Osteocyte (in vitro differentiated cells): ENCODE data around the gene CD36. TPM values are rescaled to one million over a fixed set of nuclear protein-coding genes. Genes with fewer than 3 reads are reported as not detected.

Experiments used
- DNase-seq: peaks from one replicate; pipeline ENCODE4 v3.0.0; 2021; ENCODE audit warnings: mixed read lengths; ENCODE audit not compliant: unreplicated experiment; ENCODE audit errors: extremely low spot score
- H3K27ac Mint-ChIP-seq: one replicate; pipeline ENCODE4 v1.8.0; 2021; ENCODE audit warnings: mild to moderate bottlenecking, mixed read lengths; ENCODE audit not compliant: unreplicated experiment
- H3K27me3 Mint-ChIP-seq: one replicate; pipeline ENCODE4 v1.8.0; 2021; ENCODE audit warnings: mixed read lengths; ENCODE audit not compliant: unreplicated experiment
- H3K36me3 Mint-ChIP-seq: one replicate; pipeline ENCODE4 v1.8.0; 2021; ENCODE audit warnings: mixed read lengths; ENCODE audit not compliant: unreplicated experiment
- H3K4me1 Mint-ChIP-seq: one replicate; pipeline ENCODE4 v1.8.0; 2021; ENCODE audit warnings: mixed read lengths; ENCODE audit not compliant: unreplicated experiment
- H3K4me3 Mint-ChIP-seq: one replicate; pipeline ENCODE4 v1.8.0; 2021; ENCODE audit warnings: mild to moderate bottlenecking, moderate library complexity, mixed read lengths; ENCODE audit not compliant: unreplicated experiment
- H3K9me3 Mint-ChIP-seq: one replicate; pipeline ENCODE4 v1.8.0; 2021; ENCODE audit warnings: mixed read lengths; ENCODE audit not compliant: unreplicated experiment
- CTCF ChIP-seq: fragments of 200-600 bp; sonication (generic); IDR thresholded peaks from 2 replicates; pipeline ENCODE4 v1.5.0; 2021; ENCODE audit warnings: antibody characterized with exemption, mild to moderate bottlenecking, moderate library complexity
- total RNA-seq: library from RNA; stranded (reverse); gene quantifications from 2 replicates; pipeline ENCODE4 v1.2.1, GENCODE V29; 2021

CD36 gene
- total RNA-seq, 1 donor from 2014 or later, result 0.08 TPM

GRCh38 chr7:80635998-80636397 lies 2.4 kb upstream of the CD36 start:
- DNase-seq, result no peak
- Mint-ChIP-seq H3K4me1 (peaks cover 33% of the 10 kb centered on the region), H3K4me3 (no peak overlapping the region), H3K9me3 (no peaks in the 10 kb centered on the region), H3K27me3 (no peaks in the 10 kb centered on the region), H3K36me3 (no peaks in the 10 kb centered on the region), H3K27ac (no peak overlapping the region)
- TF ChIP-seq CTCF, result no peak

DNA sequence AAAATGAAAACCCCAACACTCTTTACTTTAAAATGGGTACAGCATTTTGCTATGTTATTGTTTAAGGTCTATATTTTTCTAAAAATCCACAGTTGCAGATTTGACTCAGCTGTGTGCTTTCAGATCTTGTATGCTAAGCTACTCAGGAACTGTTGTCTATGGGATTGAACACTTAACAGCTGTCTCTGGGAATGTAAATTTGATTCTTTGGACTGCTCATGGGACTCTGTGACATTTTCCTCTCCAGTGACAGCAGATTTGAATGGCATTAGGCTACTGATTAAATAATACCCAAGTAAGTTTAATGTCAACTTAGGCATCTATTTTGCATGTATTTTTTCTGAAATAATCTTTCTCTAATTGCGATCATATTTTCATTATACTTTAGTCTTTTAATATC lies 1.7 kb upstream of the CD36 start:
- Mint-ChIP-seq H3K4me3 (no peak overlapping the region), H3K27me3 (no peaks in the 10 kb centered on the region), H3K9me3 (no peaks in the 10 kb centered on the region), H3K27ac (no peak overlapping the region), H3K4me1 (peaks cover 35% of the 10 kb centered on the region), H3K36me3 (no peaks in the 10 kb centered on the region)
- no peak for DNase-seq
- no peak for TF ChIP-seq CTCF

DNA sequence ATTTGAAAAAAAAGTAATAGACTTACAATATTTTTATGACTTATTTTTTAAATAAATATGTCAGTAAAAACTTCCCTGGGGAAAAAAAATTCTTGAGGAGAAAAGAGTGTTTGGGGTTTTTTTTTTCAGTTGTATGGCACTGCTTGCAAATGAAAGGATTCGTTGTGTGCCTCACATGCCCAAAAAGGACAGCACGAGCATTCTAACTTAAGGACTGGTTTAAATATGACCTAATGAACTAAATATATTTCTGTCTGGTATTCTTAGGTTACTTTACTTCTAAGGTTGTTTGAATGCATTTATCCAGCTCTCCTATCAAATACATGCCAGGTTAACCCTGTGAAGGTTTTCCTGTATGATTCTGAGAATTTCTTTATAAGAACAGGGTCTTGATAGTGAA lies 988 bp upstream of the CD36 start:
- H3K27ac Mint-ChIP-seq, result no peak overlapping the region
- H3K27me3 Mint-ChIP-seq, result no peaks in the 10 kb centered on the region
- no peaks in the 10 kb centered on the region for H3K36me3 Mint-ChIP-seq

DNA sequence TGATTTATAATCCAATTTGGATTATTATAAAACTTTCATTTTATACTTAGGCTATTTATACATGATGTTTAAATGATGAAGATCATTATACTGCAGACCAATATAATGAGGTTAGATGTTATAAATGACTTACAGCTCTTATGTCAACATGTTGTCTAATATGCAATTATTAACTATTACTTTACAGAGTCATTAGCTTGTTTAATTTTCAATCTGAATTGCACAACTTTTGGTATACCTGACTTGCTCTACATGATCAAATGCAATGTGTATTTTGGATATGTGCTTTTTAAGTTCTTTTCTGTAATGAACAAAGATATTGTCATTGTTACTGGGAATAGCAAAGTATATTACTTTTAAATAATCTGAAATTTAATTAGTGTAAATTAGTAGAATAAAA lies 569 bp downstream of the CD36 start:
- Mint-ChIP-seq H3K4me3 (no peak overlapping the region), H3K27me3 (no peaks in the 10 kb centered on the region), H3K27ac (no peak overlapping the region), H3K9me3 (no peaks in the 10 kb centered on the region), H3K36me3 (no peaks in the 10 kb centered on the region), H3K4me1 (peaks cover 31% of the 10 kb centered on the region)
- no peak for DNase-seq
- TF ChIP-seq CTCF, result no peak

More for the DNA sequence above, 988 bp upstream of the CD36 start:
- Mint-ChIP-seq H3K9me3 (no peaks in the 10 kb centered on the region), H3K4me1 (peaks cover 33% of the 10 kb centered on the region), H3K4me3 (no peak overlapping the region)
- no peak for TF ChIP-seq CTCF
- no peak for DNase-seq

- Mint-ChIP-seq H3K36me3 (no peaks in the 10 kb centered on the region), H3K9me3 (no peaks in the 10 kb centered on the region), H3K4me3 (no peak overlapping the region), H3K4me1 (peaks cover 15% of the 10 kb centered on the region), H3K27me3 (no peaks in the 10 kb centered on the region), H3K27ac (no peak overlapping the region)
- DNase-seq, result no peak
- no peak for TF ChIP-seq CTCF
These were observed 2.4 kb downstream of the CD36 start for GRCh38 chr7:80640846-80641245.
